GM23338 (cell line): Measurements from ENCODE around the gene RAPGEF4. TPM values are rescaled to one million over a fixed set of nuclear protein-coding genes. Genes with fewer than 3 reads are reported as not detected.

Experiments
- ATAC-seq: fragments of 200-7000 bp; cut with Tn5 transposase; 3 replicates; pipeline ENCODE4 v1.9.1; 2020
- DNase-seq: peaks from one replicate; pipeline ENCODE4 v3.0.0-alpha.2; 2015; ENCODE audit warnings: low spot score
- H2AFZ ChIP-seq: fragments of 200-600 bp; sonication (generic); 2 replicates; pipeline ENCODE4 v1.8.0; 2016; ENCODE audit warnings: antibody characterized with exemption, mild to moderate bottlenecking, moderate library complexity
- H3F3A ChIP-seq: fragments of 200-600 bp; sonication (generic); replicated peaks from 2 replicates; pipeline ENCODE4 v1.8.0; 2017; ENCODE audit warnings: antibody characterized with exemption, mixed run types, low read depth
- H3K27ac ChIP-seq: fragments of 200-600 bp; sonication (generic); 2 replicates; pipeline ENCODE4 v1.6.1; 2016; ENCODE audit warnings: low read depth
- H3K27me3 ChIP-seq: fragments of 200-600 bp; sonication (generic); 2 replicates; pipeline ENCODE4 v1.8.0; 2016; ENCODE audit warnings: mild to moderate bottlenecking, mixed run types, moderate library complexity; ENCODE audit not compliant: insufficient read depth
- H3K36me3 ChIP-seq: fragments of 200-600 bp; sonication (generic); 2 replicates; pipeline ENCODE4 v1.8.0; 2016; ENCODE audit warnings: mild to moderate bottlenecking; ENCODE audit not compliant: insufficient read depth
- H3K4me1 ChIP-seq: fragments of 200-600 bp; sonication (generic); 2 replicates; pipeline ENCODE4 v1.8.0; 2016; ENCODE audit warnings: mild to moderate bottlenecking, moderate library complexity; ENCODE audit not compliant: insufficient read depth
- H3K4me2 ChIP-seq: fragments of 200-600 bp; sonication (generic); 2 replicates; pipeline ENCODE4 v1.7.1; 2017; ENCODE audit warnings: mixed run types
- H3K4me3 ChIP-seq: fragments of 200-600 bp; sonication (generic); 2 replicates; pipeline ENCODE4 v1.6.1; 2016; ENCODE audit warnings: mixed run types
- H3K79me2 ChIP-seq: fragments of 200-600 bp; sonication (generic); replicated peaks from 2 replicates; pipeline ENCODE4 v1.8.0; 2017; ENCODE audit warnings: mild to moderate bottlenecking; ENCODE audit not compliant: insufficient read depth
- H3K9me2 ChIP-seq: fragments of 200-600 bp; sonication (generic); 2 replicates; pipeline ENCODE4 v1.8.0; 2017; ENCODE audit not compliant: insufficient read depth
- H4K20me1 ChIP-seq: fragments of 200-600 bp; sonication (generic); replicated peaks from 2 replicates; pipeline ENCODE4 v1.8.0; 2017; ENCODE audit warnings: mild to moderate bottlenecking; ENCODE audit not compliant: insufficient read depth
- H3K27ac Mint-ChIP-seq: 2 replicates; pipeline ENCODE4 v1.8.0; 2020; ENCODE audit warnings: inconsistent platforms, mild to moderate bottlenecking, moderate library complexity, mixed read lengths
- H3K27me3 Mint-ChIP-seq: 3 replicates; pipeline ENCODE4 v1.8.0; 2022; ENCODE audit warnings: low read depth, mild to moderate bottlenecking, moderate library complexity, mixed read lengths, inconsistent platforms; ENCODE audit not compliant: insufficient read depth, poor library complexity
- H3K36me3 Mint-ChIP-seq: 3 replicates; pipeline ENCODE4 v1.8.0; 2021; ENCODE audit warnings: low read depth, mild to moderate bottlenecking, inconsistent platforms, moderate library complexity, mixed read lengths
- H3K4me1 Mint-ChIP-seq: 3 replicates; pipeline ENCODE4 v1.8.0; 2020; ENCODE audit warnings: mild to moderate bottlenecking, inconsistent platforms, mixed read lengths
- H3K4me3 Mint-ChIP-seq: 3 replicates; pipeline ENCODE4 v1.8.0; 2021; ENCODE audit warnings: moderate library complexity, mild to moderate bottlenecking, inconsistent platforms, mixed read lengths
- H3K9me3 Mint-ChIP-seq: 3 replicates; pipeline ENCODE4 v1.8.0; 2020; ENCODE audit warnings: moderate library complexity, mild to moderate bottlenecking, inconsistent platforms, mixed read lengths
- CREB1 ChIP-seq: fragments of 250-450 bp; sonication (Bioruptor Pico); IDR thresholded peaks from 2 replicates; pipeline ENCODE4 v1.5.0; 2020; ENCODE audit warnings: low read depth, mild to moderate bottlenecking, moderate library complexity
- EZH2 ChIP-seq: fragments of 200-600 bp; sonication (generic); IDR thresholded peaks from one replicate; pipeline ENCODE4 v1.8.0; 2017; ENCODE audit warnings: antibody characterized with exemption, mild to moderate bottlenecking, low read depth; ENCODE audit not compliant: unreplicated experiment
- EZH2phosphoT487 ChIP-seq: fragments of 200-600 bp; sonication (generic); IDR thresholded peaks from one replicate; pipeline ENCODE4 v1.8.1; 2018; ENCODE audit warnings: antibody characterized with exemption; ENCODE audit not compliant: unreplicated experiment
- JUNB ChIP-seq: IDR thresholded peaks from one replicate; pipeline ENCODE4 v1.6.1; 2016; ENCODE audit warnings: antibody characterized with exemption; ENCODE audit not compliant: unreplicated experiment
- NANOG ChIP-seq: IDR thresholded peaks from 2 replicates; pipeline ENCODE4 v1.6.1; 2016; ENCODE audit warnings: antibody characterized with exemption, borderline replicate concordance
- POLR2AphosphoS5 ChIP-seq: IDR thresholded peaks from 2 replicates; pipeline ENCODE4 v1.6.1; 2016; ENCODE audit warnings: antibody characterized with exemption, low read depth
- STAT1 ChIP-seq: IDR thresholded peaks from one replicate; pipeline ENCODE4 v1.6.1; 2016; ENCODE audit warnings: antibody characterized with exemption; ENCODE audit not compliant: unreplicated experiment
- ZNF331 ChIP-seq: fragments of 250-450 bp; sonication (Bioruptor Pico); IDR thresholded peaks from 2 replicates; pipeline ENCODE4 v1.5.0; 2020; ENCODE audit warnings: low read depth, mild to moderate bottlenecking, moderate library complexity
- polyA plus RNA-seq: library from polyadenylated mRNA; unstranded; fragments of >200 nt; fragmentation: Nextera tagmentation; extraction: Ambion mirVana; gene quantifications from 2 replicates; pipeline ENCODE4 v1.2.1, GENCODE V29; 2016
- total RNA-seq: library from RNA; depleted of rRNA; stranded (reverse); fragments of >200 nt; shearing (Covaris generic); gene quantifications from 2 replicates; pipeline ENCODE4 v1.2.3, GENCODE V29; 2014
- TF ChIP-seq, protein P1 (sequence below): IDR thresholded peaks from one replicate; pipeline ENCODE4 v1.6.1; 2018; ENCODE audit warnings: antibody characterized with exemption; ENCODE audit not compliant: unreplicated experiment
- TF ChIP-seq, protein P2 (sequence below), 2 experiments: fragments of 200-600 bp in 1 of 2; sonication (generic) in 1 of 2; conservative IDR thresholded peaks; 2 replicates each; pipeline versions ENCODE4 v1.5.1 to v1.6.1; 2016 to 2017; ENCODE audit warnings: antibody characterized with exemption in 2 of 2, low read depth in 2 of 2, mild to moderate bottlenecking in 2 of 2, moderate library complexity in 1 of 2
- TF ChIP-seq, protein P3 (sequence below): IDR thresholded peaks from 2 replicates; pipeline ENCODE4 v1.6.1; 2016; ENCODE audit warnings: antibody characterized with exemption

RAPGEF4 gene
- total and polyA plus RNA-seq, 2 experiments from 2014 or later = 1.7 to 4.7 TPM

DNA sequence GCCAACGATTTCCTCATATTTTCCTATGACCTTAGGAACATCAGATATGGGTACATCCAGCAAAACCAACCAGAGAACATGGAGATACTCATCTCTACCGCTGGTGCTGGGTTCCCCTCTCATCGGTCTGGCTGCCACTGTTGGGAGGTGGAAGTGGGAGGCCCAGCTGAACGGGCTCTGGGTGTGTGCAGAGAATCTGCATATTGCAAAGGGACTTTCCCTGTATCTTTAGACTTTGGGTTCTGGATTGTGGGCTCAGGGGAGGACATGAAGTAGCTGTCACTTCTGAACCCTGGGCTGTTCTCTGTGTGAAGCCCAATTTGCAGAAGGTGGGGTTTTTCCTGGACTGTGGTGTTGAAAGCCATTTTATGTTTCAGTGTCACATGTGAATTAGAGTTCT, 30.0 kb downstream of the RAPGEF4 start:
- Mint-ChIP-seq H3K36me3 (peaks cover 2% of the 10 kb centered on the region; the same call in 2 of the 3 replicates), H3K27me3 (peaks cover 1% of the 10 kb centered on the region), H3K4me3 (no peak overlapping the region), H3K9me3 (peaks cover 10% of the 10 kb centered on the region), H3K4me1 (no peaks in the 10 kb centered on the region), H3K27ac (no peak overlapping the region)
- H3K79me2 ChIP-seq = no peaks in the 10 kb centered on the region
- H3K27ac ChIP-seq = no peak overlapping the region
- no peak for TF ChIP-seq CREB1 (CRISPR knock-in tag)
- no peak for TF ChIP-seq STAT1
- TF ChIP-seq, protein P1, sequence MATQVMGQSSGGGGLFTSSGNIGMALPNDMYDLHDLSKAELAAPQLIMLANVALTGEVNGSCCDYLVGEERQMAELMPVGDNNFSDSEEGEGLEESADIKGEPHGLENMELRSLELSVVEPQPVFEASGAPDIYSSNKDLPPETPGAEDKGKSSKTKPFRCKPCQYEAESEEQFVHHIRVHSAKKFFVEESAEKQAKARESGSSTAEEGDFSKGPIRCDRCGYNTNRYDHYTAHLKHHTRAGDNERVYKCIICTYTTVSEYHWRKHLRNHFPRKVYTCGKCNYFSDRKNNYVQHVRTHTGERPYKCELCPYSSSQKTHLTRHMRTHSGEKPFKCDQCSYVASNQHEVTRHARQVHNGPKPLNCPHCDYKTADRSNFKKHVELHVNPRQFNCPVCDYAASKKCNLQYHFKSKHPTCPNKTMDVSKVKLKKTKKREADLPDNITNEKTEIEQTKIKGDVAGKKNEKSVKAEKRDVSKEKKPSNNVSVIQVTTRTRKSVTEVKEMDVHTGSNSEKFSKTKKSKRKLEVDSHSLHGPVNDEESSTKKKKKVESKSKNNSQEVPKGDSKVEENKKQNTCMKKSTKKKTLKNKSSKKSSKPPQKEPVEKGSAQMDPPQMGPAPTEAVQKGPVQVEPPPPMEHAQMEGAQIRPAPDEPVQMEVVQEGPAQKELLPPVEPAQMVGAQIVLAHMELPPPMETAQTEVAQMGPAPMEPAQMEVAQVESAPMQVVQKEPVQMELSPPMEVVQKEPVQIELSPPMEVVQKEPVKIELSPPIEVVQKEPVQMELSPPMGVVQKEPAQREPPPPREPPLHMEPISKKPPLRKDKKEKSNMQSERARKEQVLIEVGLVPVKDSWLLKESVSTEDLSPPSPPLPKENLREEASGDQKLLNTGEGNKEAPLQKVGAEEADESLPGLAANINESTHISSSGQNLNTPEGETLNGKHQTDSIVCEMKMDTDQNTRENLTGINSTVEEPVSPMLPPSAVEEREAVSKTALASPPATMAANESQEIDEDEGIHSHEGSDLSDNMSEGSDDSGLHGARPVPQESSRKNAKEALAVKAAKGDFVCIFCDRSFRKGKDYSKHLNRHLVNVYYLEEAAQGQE = no peak
- TF ChIP-seq NANOG = no peak
- no peak for TF ChIP-seq JUNB
- no peak for TF ChIP-seq EZH2
- TF ChIP-seq, protein P2, sequence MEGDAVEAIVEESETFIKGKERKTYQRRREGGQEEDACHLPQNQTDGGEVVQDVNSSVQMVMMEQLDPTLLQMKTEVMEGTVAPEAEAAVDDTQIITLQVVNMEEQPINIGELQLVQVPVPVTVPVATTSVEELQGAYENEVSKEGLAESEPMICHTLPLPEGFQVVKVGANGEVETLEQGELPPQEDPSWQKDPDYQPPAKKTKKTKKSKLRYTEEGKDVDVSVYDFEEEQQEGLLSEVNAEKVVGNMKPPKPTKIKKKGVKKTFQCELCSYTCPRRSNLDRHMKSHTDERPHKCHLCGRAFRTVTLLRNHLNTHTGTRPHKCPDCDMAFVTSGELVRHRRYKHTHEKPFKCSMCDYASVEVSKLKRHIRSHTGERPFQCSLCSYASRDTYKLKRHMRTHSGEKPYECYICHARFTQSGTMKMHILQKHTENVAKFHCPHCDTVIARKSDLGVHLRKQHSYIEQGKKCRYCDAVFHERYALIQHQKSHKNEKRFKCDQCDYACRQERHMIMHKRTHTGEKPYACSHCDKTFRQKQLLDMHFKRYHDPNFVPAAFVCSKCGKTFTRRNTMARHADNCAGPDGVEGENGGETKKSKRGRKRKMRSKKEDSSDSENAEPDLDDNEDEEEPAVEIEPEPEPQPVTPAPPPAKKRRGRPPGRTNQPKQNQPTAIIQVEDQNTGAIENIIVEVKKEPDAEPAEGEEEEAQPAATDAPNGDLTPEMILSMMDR (conservative IDR thresholded peaks at IDR 0.05; ENCODE audit: low read depth in 2 of 2) = no peak
- no peak for TF ChIP-seq ZNF331 (CRISPR knock-in tag)
- TF ChIP-seq, protein P3, sequence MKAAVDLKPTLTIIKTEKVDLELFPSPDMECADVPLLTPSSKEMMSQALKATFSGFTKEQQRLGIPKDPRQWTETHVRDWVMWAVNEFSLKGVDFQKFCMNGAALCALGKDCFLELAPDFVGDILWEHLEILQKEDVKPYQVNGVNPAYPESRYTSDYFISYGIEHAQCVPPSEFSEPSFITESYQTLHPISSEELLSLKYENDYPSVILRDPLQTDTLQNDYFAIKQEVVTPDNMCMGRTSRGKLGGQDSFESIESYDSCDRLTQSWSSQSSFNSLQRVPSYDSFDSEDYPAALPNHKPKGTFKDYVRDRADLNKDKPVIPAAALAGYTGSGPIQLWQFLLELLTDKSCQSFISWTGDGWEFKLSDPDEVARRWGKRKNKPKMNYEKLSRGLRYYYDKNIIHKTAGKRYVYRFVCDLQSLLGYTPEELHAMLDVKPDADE = no peak
- H3K4me1 ChIP-seq = 0 out of 2 replicates have a peak, but pooled peaks cover 4% of the 10 kb centered on the region
- no peaks in the 10 kb centered on the region for H3K36me3 ChIP-seq
- no peak overlapping the region for H3K4me2 ChIP-seq
- DNase-seq (no peak), ATAC-seq (no peak)
- no peaks in the 10 kb centered on the region for H3K27me3 ChIP-seq
- H3K9me2 ChIP-seq = peaks cover 8% of the 10 kb centered on the region; the same call in 1 of the 2 replicates
- H3F3A ChIP-seq = no peaks in the 10 kb centered on the region
- H2AFZ ChIP-seq = no peak overlapping the region
- no peak overlapping the region for H3K4me3 ChIP-seq
- H4K20me1 ChIP-seq = no peaks in the 10 kb centered on the region

DNA sequence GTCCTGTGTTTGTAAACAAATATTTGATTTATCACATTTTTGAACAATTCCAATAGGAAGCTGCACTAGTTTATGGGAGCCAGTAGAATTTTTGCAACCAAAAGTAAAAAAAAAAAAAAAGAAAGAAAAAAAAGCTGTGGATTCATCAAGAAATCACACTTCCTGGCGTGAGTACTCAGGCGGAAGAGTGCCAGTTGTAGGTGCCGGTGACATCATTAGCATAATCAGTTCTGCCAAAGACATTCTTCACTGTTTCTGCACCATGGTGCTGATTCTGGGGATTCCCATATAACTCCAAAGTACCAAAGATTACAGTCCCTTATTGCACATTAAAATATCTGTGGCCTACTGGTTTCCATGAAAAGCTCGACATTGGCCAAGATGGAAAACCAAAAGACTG, 32.8 kb downstream of the RAPGEF4 start:
- Histone ChIP-seq H3K4me3 (no peak overlapping the region), H3K4me2 (no peak overlapping the region), H3K9me2 (peaks cover 9% of the 10 kb centered on the region; the same call in 1 of the 2 replicates), H2AFZ (no peak overlapping the region), H3K36me3 (no peaks in the 10 kb centered on the region), H3K27me3 (no peaks in the 10 kb centered on the region), H3K4me1 (0 out of 2 replicates have a peak, but pooled peaks cover 4% of the 10 kb centered on the region), H3K27ac (no peak overlapping the region), H4K20me1 (no peaks in the 10 kb centered on the region), H3K79me2 (no peaks in the 10 kb centered on the region), H3F3A (no peaks in the 10 kb centered on the region)
- Mint-ChIP-seq H3K36me3 (no peaks in the 10 kb centered on the region), H3K4me1 (no peaks in the 10 kb centered on the region), H3K9me3 (no peaks in the 10 kb centered on the region), H3K4me3 (no peak overlapping the region), H3K27me3 (no peaks in the 10 kb centered on the region), H3K27ac (no peak overlapping the region)
- no peak for DNase-seq
- TF ChIP-seq POLR2AphosphoS5 = no peak
- no peak for TF ChIP-seq ZNF331 (CRISPR knock-in tag)
- TF ChIP-seq EZH2 = no peak
- TF ChIP-seq, protein P3 = no peak
- TF ChIP-seq, protein P2 (conservative IDR thresholded peaks at IDR 0.05; ENCODE audit: low read depth in 2 of 2) = no peak
- TF ChIP-seq NANOG = no peak
- no peak for TF ChIP-seq EZH2phosphoT487
- ATAC-seq = no peak
